Measurements from ENCODE around the gene PLIN5.

PLIN5 gene

GRCh38 chr19:4519521-4520277 lies 15.3 kb downstream of the PLIN5 start:
- no peak for DNase-seq

GRCh38 chr19:4519172-4519496 lies 15.9 kb downstream of the PLIN5 start:
- DNase-seq: no peak

GRCh38 chr19:4518345-4519171 lies 16.5 kb downstream of the PLIN5 start, which contains the start of gene PLIN4:
Gene PLIN4, minus strand, starts transcription at chr19:4518486. Its CDS starts 214 bp downstream, at chr19:4518272.
- no peak for DNase-seq

GRCh38 chr19:4517451-4518057 lies 17.5 kb downstream of the PLIN5 start:
- DNase-seq: no peak

- DNase-seq: no peak
Measured at GRCh38 chr19:4516939-4517300, 18.1 kb downstream of the PLIN5 start.

GRCh38 chr19:4516199-4516938 lies 18.7 kb downstream of the PLIN5 start:
- DNase-seq: no peak

- DNase-seq: no peak
Measured at GRCh38 chr19:4515732-4516131, 19.3 kb downstream of the PLIN5 start.

- no peak for DNase-seq
Measured at GRCh38 chr19:4513248-4513647, 21.8 kb downstream of the PLIN5 start.

GRCh38 chr19:4512070-4512469 lies 23.0 kb downstream of the PLIN5 start:
- no peak for DNase-seq

- no peak for DNase-seq
Measured at GRCh38 chr19:4511300-4512054, 23.5 kb downstream of the PLIN5 start.

GRCh38 chr19:4510435-4511255 lies 24.4 kb downstream of the PLIN5 start:
- no peak for DNase-seq

- no peak for DNase-seq
Measured at GRCh38 chr19:4508698-4509097, 26.3 kb downstream of the PLIN5 start.

GRCh38 chr19:4507804-4508203 lies 27.2 kb downstream of the PLIN5 start:
- DNase-seq: no peak

GRCh38 chr19:4507150-4507452 lies 27.9 kb downstream of the PLIN5 start:
- no peak for DNase-seq

GRCh38 chr19:4506449-4507149 lies 28.4 kb downstream of the PLIN5 start:
- no peak for DNase-seq

- no peak for DNase-seq
Measured at GRCh38 chr19:4505570-4506448, 29.2 kb downstream of the PLIN5 start.

GRCh38 chr19:4504891-4505569 lies 30.0 kb downstream of the PLIN5 start:
- DNase-seq: no peak

GRCh38 chr19:4504297-4504701 lies 30.7 kb downstream of the PLIN5 start:
- no peak for DNase-seq

- DNase-seq: no peak
Measured at GRCh38 chr19:4503825-4504170, 31.2 kb downstream of the PLIN5 start.

All from NCI-H446 treated with DMSO at 0.1 percent for 48 hours (cell line).